ENCODE results near the gene ZBTB25.

ZBTB25 gene

DNA sequence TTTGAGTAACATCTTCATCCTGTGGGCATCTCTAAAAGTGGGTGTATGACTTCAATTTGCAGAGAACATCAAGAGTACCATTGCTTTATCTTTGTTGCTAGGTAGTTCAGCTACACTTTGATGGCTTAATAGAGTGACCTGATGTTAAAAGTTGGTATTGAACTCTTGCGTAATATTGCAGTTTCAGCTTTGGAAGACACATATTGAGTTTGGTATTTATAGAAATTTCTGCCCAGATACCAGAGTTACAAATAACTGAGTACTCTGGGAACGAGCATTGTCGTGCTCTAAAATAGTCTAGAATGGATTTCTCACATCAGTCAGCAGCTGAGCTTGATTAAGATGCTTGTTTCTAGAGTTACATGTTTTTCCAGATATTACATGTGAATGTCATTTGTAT, 63.1 kb downstream of the ZBTB25 start:
- DNase-seq (ENCODE audit: low read depth in 2 of 2) = no peak

DNA sequence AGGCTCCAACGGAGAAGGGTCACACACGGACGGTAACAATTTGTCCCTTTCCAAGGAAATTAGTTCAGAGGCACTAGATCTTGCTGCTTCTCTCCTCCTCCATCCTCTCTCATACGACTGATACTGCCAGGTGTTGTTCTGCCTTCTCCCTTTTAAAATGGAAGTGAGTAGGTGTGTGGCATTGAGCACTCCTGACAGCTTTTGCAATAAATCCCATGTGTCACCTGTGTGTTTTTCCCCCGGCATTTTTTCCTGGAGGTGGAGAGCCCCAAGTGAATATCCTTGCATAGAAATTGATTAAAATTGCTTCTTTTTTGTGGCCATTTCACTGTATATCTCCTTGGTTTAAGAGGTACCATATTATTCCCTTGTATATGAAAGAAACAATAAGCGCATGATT, 64.5 kb downstream of the ZBTB25 start:
- no peak for DNase-seq (ENCODE audit: low read depth in 2 of 2)

DNA sequence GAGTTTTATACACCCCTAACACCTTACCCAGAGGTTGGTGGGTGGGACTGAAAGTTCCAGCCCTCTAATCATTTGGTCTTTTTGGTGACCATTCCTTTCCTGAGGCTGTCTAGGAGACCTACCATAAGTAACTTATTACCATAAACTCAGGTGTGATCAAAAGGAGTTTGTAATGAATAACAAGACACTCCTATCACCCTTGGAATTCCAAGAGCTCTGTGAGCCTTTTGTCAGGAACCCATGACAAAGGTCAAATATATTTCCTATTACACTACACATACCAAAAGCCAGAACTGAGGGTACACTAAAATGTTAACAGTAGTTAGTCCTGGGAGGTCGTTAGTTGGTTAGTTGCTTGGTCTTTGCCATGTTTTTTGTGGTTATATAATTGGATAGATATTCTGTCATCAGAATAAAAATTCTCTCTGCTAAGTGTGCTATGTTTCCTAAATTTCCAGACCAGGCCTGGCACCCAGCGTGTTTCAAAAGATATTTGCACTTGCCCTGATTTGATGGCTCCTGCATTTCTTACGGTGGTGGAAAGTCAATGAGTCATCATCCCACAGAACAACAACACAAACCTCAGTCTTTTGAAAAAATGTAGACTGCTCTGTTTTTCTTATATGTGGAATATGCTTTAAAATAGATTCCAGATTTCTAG, 65.3 kb downstream of the ZBTB25 start:
- DNase-seq (ENCODE audit: low read depth in 2 of 2) = no peak

DNA sequence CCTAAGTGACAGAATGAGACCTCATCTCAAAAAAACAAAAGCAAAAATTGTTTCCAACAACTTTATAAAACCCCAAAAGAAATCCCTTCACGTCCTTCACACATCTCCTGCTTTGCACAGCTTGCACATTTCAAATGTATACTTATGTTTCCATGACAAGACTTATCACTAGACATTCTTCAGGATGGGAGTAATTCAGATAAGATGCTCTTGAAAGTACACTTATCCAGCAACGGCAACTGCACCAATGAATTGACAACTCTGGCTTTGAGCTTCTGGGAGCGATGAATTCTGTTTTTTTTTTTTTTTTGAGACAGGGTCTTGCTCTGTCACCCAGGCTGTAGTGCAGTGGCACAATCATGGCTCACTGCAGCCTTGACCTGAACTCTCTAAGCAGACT, 69.1 kb downstream of the ZBTB25 start:
- no peak for DNase-seq (ENCODE audit: low read depth in 2 of 2)

DNA sequence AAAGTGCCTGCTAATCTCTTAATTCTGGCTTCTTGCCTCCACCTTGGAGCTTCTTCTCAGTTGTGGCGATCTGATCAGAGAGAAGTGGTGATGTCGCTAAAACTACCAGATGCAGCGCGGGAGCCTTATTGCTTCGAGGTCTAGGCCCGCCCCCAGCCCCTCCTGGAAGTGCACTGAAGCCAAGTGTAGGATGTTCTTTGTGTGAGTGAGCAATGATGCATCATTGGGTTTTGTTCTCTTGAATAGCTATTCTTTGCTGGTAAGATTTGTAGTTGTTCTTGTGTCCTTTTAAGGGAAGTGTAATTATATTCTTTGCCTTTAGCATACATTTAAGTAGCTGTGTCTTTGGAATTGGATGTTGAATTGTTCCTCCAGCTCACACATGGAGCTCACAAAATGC, 79.7 kb downstream of the ZBTB25 start:
- DNase-seq (ENCODE audit: low read depth in 2 of 2) = no peak

DNA sequence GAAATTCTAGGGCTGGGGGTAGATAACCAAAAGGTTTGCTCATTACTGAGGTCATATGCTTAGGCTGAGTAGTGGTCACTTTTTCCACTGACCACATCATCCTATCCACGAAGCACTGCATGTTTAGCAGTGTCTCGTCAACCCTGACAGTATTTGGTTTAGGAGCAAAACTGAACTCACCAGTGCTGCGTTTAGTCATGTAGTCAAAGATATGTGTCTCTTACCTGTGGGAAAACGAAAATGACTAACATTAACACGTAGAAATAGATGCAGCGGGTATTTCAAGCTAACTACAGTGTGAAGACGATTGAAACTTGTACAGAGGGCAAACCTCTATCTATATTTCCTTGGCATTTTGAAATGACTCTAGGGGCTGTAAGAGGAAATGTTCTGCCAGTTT, 80.9 kb downstream of the ZBTB25 start:
- DNase-seq (ENCODE audit: low read depth in 2 of 2) = no peak

DNA sequence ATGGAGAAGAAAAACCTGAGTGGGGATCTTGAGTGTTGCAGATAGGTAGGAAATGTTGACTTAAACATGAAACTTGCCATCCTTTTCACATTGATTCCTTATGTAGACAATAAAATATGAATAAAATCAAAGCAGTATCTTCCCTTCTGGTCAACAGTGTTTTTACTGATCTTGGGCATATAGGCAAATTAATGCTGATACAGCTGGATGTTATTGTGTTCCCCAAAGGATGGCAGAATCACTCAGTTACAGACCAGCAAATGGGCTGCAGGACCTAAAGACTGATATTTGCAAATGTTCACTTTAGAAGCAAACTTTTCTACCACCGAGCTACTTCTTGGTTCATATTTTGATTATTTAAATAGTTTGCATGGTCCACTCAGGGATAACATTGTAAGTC, 81.6 kb downstream of the ZBTB25 start:
- no peak for DNase-seq (ENCODE audit: low read depth in 2 of 2)

DNA sequence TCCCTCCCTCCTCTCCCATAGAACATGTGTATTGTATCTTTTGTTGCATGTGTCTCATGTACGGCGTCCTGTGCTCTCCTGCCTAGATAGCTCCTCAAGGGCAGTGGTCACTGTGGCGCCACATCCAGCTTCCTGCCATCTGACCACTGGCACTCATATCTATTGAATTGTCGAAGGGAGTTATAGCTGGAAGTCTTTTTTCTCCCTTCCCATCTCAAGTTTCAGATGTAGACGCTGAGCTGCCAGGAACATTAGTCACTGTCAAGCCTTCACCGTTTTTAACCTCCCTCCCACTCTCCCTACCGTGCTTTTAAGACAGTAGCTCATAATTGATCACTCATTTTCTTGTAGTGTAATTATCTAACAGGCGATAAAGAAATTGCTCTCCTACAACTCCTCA, 82.5 kb downstream of the ZBTB25 start:
- DNase-seq (ENCODE audit: low read depth in 2 of 2) = no peak

DNA sequence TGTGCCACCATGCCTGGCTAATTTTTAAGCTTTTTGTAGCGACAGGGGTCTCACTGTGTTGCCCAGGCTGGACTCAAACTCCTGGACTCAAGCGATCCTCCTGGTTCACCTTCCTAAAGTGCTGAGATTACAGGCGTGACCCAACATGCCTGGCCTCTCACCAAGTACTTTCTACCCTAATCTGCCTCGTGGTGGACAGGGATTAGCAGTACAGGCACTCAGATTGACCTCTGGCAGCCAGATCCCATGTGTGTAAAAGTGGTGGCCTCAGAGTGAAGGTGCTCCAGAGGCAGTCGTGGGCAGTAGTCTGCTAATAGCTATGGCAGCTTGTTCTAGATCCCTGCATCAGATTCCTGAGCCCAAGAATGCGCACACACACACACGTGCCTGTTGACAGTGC, 84.6 kb downstream of the ZBTB25 start:
- DNase-seq (ENCODE audit: low read depth in 2 of 2) = no peak

DNA sequence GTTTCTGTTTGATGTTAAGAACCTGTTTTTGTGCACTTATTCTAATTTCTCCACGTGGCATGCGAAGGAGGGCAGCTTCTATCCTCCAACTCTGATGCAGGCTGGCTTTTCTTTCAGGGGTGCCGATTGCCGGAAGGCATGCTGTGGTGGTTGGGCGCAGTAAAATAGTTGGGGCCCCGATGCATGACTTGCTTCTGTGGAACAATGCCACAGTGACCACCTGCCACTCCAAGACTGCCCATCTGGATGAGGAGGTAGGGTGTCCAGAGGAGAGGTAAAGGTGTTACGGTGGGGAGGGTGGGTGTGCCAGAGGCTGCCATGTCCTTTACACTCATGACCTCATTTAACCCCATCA, 85.9 kb downstream of the ZBTB25 start:
- no peak for DNase-seq (ENCODE audit: low read depth in 2 of 2)

DNA sequence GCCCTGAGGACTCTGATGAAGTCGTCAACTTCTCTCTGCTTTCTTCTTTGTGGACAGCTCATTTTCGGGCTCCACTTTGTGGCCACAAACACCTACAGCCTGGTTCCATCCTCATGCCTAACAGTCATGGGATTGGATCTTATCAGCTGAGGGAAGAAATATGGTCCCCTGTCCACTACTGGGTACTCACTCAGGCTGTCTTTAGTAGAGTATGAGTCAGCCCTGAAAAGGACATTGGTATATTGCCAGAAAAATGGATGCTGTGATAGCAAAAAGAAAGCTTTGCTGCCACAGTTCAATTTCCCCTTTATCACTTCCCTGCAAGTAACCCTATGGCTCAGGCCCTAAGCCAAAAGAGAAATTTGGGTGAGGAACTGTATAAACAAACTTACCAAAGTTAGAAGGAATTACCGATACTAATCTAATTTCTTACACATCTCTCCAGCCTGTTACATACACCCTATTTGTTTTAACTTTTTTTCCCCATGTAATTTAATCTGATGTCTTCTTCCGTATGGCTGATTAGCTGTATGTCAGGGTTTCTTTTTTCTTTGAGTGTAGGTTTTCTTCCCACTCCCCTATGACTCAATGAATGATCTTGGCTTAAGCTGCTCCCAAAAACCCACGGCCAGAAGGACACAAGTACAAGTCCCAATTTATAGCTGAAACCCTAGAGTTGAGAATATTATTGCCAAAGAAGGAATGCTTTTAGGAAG, 86.4 kb downstream of the ZBTB25 start:
- DNase-seq (ENCODE audit: low read depth in 2 of 2) = no peak

DNA sequence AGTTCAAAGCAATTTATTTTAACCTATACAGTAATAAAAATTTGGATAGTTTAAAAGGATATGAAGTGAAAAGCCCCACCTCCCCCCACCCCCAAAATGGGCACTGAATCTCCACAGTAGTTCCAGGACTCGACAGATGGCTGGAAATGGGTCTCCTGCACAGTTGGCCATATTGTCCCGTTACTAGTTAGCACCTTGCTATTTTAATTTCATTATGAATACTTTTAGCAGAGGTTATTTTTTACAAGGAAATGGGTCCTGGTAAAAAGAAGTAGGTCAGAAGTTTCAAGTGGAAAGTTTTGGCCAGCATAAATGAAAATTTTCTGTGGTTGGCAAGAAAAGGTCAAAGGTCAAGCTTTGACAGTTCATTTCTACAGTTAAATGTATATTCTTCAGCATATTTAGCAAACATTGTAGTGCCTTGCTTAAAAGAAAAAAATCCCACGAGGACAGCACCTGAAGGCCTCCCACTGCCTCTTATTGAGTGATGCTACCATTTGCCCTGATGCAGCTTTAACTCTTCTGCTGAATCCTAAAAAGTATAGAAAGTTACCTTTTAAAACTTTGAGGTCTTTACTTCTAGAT, 87.2 kb downstream of the ZBTB25 start:
- DNase-seq (ENCODE audit: low read depth in 2 of 2) = no peak

DNA sequence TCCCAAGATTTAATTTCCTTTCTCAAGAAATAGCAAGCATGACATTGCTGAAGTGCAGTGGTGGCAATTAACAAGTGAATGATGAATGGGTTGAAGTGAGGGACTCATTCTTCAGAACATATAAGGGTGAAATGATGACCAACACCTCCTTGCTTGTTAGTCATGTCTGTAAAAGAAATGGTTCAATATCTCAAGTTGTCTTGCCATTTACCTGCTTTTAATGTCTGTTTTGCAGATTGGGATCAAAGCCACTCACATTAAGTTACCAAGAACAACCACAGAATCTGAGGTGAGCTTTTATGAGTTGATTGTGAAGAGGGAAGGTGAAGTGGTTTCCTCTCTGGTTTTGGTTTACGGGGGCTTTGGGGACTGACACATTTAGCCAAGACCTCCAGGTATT, 91.4 kb downstream of the ZBTB25 start:
- DNase-seq (ENCODE audit: low read depth in 2 of 2) = no peak

DNA sequence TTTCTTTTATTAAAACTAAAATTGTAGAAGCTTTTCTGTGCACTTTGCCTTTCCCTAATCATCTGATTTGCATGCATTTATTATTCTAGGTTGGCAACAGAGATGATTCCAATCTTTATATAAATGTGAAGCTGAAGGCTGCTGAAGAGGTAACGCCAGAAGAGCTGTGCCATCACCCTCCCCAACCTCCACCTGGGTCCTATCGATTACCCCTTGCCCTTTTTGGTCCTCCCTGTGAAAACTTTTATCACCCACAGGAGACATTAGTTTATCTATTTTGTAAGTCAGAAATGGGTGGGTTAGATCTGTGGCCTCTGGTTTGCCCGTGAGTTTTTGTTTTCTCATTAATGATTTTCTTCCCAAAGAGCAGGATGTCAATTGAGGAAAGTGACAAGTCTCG, 92.6 kb downstream of the ZBTB25 start:
- no peak for DNase-seq (ENCODE audit: low read depth in 2 of 2)

DNA sequence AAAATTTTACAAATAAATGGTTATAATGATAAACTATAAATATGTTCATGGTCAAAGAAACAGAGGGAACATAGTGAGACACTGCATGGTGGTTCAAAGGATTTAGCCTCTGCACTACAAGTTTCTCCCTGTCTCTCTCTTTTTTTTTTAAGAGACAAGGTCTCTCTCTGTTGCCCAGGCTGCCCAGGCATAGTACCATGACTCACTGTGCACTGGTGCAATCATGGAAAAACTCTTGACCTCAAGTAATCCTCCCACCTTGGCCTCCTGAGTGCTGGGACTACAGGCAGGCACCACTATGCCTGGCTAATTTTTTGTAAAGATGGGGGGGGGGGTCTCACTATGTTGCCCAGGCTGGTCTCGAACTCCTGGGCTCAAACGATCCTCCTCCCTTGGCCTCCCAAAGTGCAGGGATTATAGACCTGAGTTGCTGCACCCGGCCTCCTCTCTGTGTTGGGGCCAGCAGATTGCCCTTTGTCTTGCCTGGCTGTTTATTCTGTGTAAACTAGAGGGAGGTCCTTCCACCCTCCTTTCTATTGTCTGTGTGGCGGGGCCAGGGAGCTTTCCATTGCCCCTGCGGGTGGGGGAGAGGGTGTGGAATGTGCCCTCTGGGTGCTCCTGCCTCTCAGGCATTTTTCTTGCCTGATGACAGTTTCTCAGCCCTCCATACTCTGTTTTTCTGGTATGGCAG, 93.4 kb downstream of the ZBTB25 start:
- DNase-seq (ENCODE audit: low read depth in 2 of 2) = no peak

DNA sequence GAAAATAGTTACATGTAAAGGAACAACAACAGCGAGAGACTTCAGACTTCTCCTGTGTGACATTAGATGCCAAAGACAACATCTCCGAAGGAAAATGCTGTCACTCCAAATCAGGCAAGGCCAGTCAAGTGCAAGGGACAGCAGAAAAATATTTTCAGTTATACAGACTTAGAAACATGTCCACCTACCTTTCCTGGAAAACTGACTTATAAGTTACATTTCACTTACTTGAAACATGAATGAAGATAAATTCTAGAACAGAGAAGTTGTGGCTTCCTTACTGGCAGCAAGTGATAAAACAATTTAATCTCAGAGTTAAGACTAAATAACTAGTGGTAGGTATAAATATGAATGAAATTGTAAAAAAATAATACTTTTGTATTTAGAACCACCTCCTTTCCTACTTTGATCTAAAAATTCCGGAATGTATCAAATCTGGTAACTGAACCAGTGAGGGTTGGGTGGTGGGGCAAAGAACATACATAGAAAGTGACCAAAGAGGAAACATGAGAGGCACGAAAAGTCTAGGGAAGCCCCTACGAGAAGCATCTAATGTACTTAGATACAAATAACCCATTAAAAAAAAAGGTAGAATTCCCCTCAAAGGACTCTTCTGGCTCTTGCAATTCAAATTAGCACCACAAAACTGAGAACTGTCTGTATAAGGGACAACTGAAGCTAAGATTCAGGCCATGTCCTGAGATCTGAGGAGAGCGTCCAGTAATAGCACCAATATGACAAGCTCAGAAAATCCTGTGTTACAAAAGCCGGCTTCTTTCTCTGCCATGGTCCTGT, 94.3 kb downstream of the ZBTB25 start:
- no peak for DNase-seq (ENCODE audit: low read depth in 2 of 2)

DNA sequence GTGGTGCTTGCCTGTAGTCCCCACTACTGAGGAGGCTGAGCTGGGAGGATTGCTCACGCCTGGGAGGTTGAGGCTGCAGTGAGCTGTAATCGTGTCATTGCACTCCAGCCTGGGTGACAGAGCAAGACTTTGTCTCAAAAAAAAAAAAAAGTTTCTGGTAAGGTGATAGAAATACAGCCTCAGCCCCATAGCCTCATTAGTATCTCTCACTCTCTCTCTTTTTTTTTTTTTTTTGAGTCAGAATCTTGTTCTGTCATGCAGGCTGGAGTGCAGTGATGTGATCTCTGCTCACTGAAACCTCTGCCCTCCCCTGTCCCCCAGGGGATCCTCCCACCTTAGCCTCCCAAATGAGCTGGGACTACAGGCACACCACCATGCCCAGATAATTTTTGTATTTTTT, 96.3 kb downstream of the ZBTB25 start:
- no peak for DNase-seq (ENCODE audit: low read depth in 2 of 2)

DNA sequence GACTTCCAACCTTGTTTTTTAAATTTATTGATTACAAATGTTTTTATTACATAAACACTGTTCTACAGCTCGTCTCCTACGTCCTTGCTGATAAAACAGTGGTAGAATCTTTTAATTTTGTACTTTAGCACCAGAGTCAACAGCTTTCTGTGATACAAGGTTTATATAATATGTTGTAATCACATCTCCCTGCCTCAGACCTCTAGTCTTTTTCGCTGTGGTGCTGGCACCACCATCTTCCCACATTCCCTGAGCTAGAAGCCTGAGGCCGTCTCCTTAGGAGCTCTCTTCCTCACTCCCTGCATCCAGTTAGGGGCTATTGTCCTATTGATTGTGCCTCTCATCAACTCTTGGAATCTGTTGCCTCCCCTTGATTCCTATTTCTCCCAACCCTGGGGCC, 98.3 kb downstream of the ZBTB25 start:
- no peak for DNase-seq (ENCODE audit: low read depth in 2 of 2)

DNA sequence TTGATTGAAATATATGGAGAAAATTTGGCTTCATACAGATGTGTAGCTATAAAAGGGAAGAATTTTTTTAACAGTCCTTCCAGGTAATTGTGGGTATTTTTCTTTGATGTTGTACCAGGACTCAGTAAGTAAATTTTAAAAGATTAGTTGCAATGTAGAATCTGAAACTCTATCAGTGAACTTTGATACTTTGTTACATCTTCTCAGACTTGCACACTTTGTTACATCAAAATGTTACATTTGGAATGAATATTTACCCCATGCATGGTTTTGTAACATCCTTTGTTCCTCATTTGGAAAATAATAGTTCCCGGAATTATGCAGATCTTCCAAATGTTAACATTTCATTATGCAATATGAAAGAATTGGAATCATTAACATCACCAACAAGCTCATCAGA, 101.7 kb downstream of the ZBTB25 start:
- no peak for DNase-seq (ENCODE audit: low read depth in 2 of 2)

DNA sequence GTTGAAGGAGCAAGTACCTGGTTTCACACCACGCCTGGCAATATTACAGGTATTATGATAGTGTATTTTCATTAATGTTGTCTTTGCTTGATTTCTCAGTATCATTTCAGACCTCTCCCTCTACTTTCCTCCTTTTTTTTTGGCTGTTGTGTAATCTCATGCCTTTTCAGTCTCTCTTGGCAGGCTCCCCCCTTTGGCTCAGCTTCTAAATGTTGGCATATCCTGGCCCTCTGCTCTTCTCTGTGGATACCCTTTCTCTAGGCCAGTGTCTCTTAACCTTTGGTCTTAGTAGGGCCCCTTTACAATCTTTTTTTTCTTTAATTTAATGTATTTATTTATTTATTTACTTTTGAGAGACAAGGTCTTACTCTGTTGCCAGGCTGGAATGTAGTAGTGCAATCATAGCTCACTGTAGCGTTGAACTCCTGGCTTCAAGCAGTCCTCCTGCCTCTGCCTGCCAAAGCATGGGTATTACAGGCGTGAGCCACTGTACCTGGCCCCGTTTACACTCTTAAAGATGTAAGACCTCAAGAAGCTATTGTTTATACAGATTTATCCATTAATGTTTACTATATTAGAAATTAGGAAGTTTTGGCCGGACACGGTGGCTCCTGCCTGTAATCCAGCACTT, 102.7 kb downstream of the ZBTB25 start:
- DNase-seq (ENCODE audit: low read depth in 2 of 2) = no peak
